ENCODE data around the gene GYPB.
"Not testable (repeated sequence)": the region's sequence is repeated elsewhere in the genome, so short reads cannot be mapped to it uniquely, and the experiment has no call there.

DNA sequence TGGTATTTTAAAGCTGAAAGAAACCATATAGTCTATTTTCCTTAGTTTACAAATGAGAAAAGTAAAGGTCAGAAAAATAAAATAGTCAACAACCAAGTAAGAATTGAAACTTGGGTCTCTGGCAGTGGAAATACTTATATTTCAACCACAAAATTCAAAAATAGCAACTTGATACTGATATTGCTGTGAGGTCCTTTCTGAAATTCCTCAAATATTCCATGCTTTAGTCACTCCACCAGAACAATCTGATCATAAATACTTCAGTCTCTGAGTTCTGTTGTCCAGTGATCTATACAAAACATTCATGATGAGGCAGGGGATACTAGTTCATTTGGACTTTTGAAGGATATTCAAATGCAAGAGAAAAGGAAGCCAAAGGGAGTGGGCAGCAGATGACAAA, 25.8 kb upstream of the GYPB start:
- TF ChIP-seq BCL11A (tag by site-specific recombination; IDR thresholded peaks at IDR 0.05; ENCODE audit: low read depth); ZNF626 (tag by site-specific recombination; IDR thresholded peaks at IDR 0.05); CTCF (tag by site-specific recombination; IDR thresholded peaks at IDR 0.05); ZNF10 (tag by site-specific recombination; IDR thresholded peaks at IDR 0.05); ZNF596 (tag by site-specific recombination; IDR thresholded peaks at IDR 0.05); SCRT2 (tag by site-specific recombination; IDR thresholded peaks at IDR 0.05); YY1 (tag by site-specific recombination; IDR thresholded peaks at IDR 0.05); ZFP41 (tag by site-specific recombination; IDR thresholded peaks at IDR 0.05; ENCODE audit: borderline replicate concordance): not testable (repeated sequence)
- TF ChIP-seq, protein P1, sequence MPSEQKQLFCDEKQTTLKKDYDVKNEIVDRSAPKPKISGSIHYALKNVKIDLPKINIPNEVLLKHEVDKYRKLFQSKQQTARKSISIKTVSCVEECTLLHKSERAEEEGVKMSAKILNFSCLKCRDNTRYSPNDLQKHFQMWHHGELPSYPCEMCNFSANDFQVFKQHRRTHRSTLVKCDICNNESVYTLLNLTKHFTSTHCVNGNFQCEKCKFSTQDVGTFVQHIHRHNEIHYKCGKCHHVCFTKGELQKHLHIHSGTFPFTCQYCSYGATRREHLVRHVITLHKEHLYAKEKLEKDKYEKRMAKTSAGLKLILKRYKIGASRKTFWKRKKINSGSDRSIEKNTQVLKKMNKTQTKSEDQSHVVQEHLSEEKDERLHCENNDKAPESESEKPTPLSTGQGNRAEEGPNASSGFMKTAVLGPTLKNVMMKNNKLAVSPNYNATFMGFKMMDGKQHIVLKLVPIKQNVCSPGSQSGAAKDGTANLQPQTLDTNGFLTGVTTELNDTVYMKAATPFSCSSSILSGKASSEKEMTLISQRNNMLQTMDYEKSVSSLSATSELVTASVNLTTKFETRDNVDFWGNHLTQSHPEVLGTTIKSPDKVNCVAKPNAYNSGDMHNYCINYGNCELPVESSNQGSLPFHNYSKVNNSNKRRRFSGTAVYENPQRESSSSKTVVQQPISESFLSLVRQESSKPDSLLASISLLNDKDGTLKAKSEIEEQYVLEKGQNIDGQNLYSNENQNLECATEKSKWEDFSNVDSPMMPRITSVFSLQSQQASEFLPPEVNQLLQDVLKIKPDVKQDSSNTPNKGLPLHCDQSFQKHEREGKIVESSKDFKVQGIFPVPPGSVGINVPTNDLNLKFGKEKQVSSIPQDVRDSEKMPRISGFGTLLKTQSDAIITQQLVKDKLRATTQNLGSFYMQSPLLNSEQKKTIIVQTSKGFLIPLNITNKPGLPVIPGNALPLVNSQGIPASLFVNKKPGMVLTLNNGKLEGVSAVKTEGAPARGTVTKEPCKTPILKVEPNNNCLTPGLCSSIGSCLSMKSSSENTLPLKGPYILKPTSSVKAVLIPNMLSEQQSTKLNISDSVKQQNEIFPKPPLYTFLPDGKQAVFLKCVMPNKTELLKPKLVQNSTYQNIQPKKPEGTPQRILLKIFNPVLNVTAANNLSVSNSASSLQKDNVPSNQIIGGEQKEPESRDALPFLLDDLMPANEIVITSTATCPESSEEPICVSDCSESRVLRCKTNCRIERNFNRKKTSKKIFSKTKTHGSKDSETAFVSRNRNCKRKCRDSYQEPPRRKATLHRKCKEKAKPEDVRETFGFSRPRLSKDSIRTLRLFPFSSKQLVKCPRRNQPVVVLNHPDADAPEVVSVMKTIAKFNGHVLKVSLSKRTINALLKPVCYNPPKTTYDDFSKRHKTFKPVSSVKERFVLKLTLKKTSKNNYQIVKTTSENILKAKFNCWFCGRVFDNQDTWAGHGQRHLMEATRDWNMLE (tag by site-specific recombination; conservative IDR thresholded peaks at IDR 0.05; ENCODE audit: low read depth) = not testable (repeated sequence)
